Breast epithelium (tissue), 3 donors: Measurements from ENCODE around the gene SHISA4.

Experiments used
- POLR2AphosphoS5 ChIP-seq, 3 donors: sonication (generic); formaldehyde crosslinking; IDR thresholded peaks; one replicate each; pipeline ENCODE4 v1.6.1; 2017; ENCODE audit warnings: antibody characterized with exemption in 3 of 3
- TF ChIP-seq, protein P1 (sequence below), 3 donors: fragments of 450-650 bp; IDR thresholded peaks; one replicate each; pipeline ENCODE4 v1.5.1; 2016 to 2017; ENCODE audit warnings: antibody characterized with exemption in 3 of 3, mild to moderate bottlenecking in 3 of 3, moderate library complexity in 3 of 3

DNA sequence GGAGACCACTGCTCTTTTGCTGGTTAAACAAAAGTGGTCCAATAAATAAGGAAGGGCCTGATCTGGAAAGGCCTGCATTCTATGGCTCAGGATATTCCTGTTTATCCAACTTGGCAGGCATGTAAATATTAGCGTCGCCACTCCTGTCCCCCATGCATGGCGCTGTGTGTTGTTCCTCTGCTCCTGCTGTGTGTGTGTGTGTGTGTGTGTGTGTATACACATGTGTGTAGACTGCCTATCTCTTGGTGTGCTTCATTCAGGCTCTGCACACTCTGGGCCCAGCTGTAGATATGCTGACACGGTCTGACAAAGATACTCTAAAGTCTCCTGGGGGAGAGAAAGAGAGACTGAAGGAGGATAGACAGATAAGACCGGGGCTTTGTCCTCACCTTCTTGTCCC, 50.9 kb downstream of the SHISA4 start:
- TF ChIP-seq, protein P1, sequence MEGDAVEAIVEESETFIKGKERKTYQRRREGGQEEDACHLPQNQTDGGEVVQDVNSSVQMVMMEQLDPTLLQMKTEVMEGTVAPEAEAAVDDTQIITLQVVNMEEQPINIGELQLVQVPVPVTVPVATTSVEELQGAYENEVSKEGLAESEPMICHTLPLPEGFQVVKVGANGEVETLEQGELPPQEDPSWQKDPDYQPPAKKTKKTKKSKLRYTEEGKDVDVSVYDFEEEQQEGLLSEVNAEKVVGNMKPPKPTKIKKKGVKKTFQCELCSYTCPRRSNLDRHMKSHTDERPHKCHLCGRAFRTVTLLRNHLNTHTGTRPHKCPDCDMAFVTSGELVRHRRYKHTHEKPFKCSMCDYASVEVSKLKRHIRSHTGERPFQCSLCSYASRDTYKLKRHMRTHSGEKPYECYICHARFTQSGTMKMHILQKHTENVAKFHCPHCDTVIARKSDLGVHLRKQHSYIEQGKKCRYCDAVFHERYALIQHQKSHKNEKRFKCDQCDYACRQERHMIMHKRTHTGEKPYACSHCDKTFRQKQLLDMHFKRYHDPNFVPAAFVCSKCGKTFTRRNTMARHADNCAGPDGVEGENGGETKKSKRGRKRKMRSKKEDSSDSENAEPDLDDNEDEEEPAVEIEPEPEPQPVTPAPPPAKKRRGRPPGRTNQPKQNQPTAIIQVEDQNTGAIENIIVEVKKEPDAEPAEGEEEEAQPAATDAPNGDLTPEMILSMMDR (IDR thresholded peaks at IDR 0.05), result no peak
- no peak for TF ChIP-seq POLR2AphosphoS5 (IDR thresholded peaks at IDR 0.05)
